ENCODE results near the gene GTF2F2.

- no peak for TF ChIP-seq CTCF (IDR thresholded peaks at IDR 0.05; ENCODE audit: low read depth, low read length)
- TF ChIP-seq EZH2phosphoT487 (IDR thresholded peaks at IDR 0.05; ENCODE audit: low read depth), result no peak
These were observed 177.8 kb downstream of the GTF2F2 start for GRCh38 chr13:45298206-45298505.
